ENCODE data around the gene DAGLB.

The DAGLB gene

GRCh38 chr7:6435486-6436384 is 12.0 kb downstream of the DAGLB start:
- no peaks in the 10 kb centered on the region for H3K9me2 ChIP-seq (replicated peaks; ENCODE audit: insufficient read depth, low read length)
- H3K9ac ChIP-seq (ENCODE audit: low read length): peak overlapping the region; percentile 47
- H3F3A ChIP-seq (ENCODE audit: insufficient read depth, low read length): peaks cover 40% of the 10 kb centered on the region
- H3K79me2 ChIP-seq (ENCODE audit: low read length): peaks cover 68% of the 10 kb centered on the region
- TF ChIP-seq EZH2phosphoT487 (IDR thresholded peaks at IDR 0.05; ENCODE audit: low read length) (no peak), EZH2 (optimal IDR thresholded peaks at IDR 0.05; ENCODE audit: low read depth, low read length) (no peak), CTCF (IDR thresholded peaks at IDR 0.05; ENCODE audit: low read length) (peak; percentile 97)
- H3K4me2 ChIP-seq (ENCODE audit: low read depth, low read length): peak overlapping the region; percentile 69
- DNase-seq: peak; percentile 85
- peaks cover 33% of the 10 kb centered on the region for H3K4me1 ChIP-seq (ENCODE audit: low read length)
- H2AFZ ChIP-seq (ENCODE audit: low read length): peak overlapping the region; percentile 59
- no peaks in the 10 kb centered on the region for H4K20me1 ChIP-seq (ENCODE audit: insufficient read depth, low read length)
- H3K27me3 ChIP-seq (replicated peaks; ENCODE audit: insufficient read depth, low read length): no peaks in the 10 kb centered on the region
- peak overlapping the region; percentile 96 for H3K27ac ChIP-seq (ENCODE audit: low read length)
- H3K36me3 ChIP-seq (replicated peaks; ENCODE audit: insufficient read depth, low read length): peaks cover 9% of the 10 kb centered on the region
- no peaks in the 10 kb centered on the region for H3K9me3 ChIP-seq (replicated peaks; ENCODE audit: insufficient read depth, low read length)
- peak overlapping the region; percentile 41 for H3K4me3 ChIP-seq (ENCODE audit: low read length)

GRCh38 chr7:6433784-6434615 is 13.8 kb downstream of the DAGLB start:
- TF ChIP-seq EZH2 (optimal IDR thresholded peaks at IDR 0.05; ENCODE audit: low read depth, low read length): no peak
- no peak for TF ChIP-seq CTCF (IDR thresholded peaks at IDR 0.05; ENCODE audit: low read length)
- TF ChIP-seq EZH2phosphoT487 (IDR thresholded peaks at IDR 0.05; ENCODE audit: low read length): no peak
- Histone ChIP-seq H3K9me2 (replicated peaks; ENCODE audit: insufficient read depth, low read length) (no peaks in the 10 kb centered on the region), H2AFZ (ENCODE audit: low read length) (no peak overlapping the region), H3K9me3 (replicated peaks; ENCODE audit: insufficient read depth, low read length) (no peaks in the 10 kb centered on the region), H3K4me1 (ENCODE audit: low read length) (peaks cover 27% of the 10 kb centered on the region), H3K79me2 (ENCODE audit: low read length) (peaks cover 57% of the 10 kb centered on the region), H3F3A (ENCODE audit: insufficient read depth, low read length) (peaks cover 30% of the 10 kb centered on the region), H3K4me3 (ENCODE audit: low read length) (no peak overlapping the region), H3K27ac (ENCODE audit: low read length) (no peak overlapping the region), H4K20me1 (ENCODE audit: insufficient read depth, low read length) (no peaks in the 10 kb centered on the region), H3K36me3 (replicated peaks; ENCODE audit: insufficient read depth, low read length) (peaks cover 9% of the 10 kb centered on the region), H3K4me2 (ENCODE audit: low read depth, low read length) (no peak overlapping the region), H3K9ac (ENCODE audit: low read length) (no peak overlapping the region), H3K27me3 (replicated peaks; ENCODE audit: insufficient read depth, low read length) (no peaks in the 10 kb centered on the region)
- no peak for DNase-seq

- Histone ChIP-seq H3K9me3 (replicated peaks; ENCODE audit: insufficient read depth, low read length) (no peaks in the 10 kb centered on the region), H3K27ac (ENCODE audit: low read length) (no peak overlapping the region), H3K9me2 (replicated peaks; ENCODE audit: insufficient read depth, low read length) (no peaks in the 10 kb centered on the region), H3K79me2 (ENCODE audit: low read length) (peaks cover 49% of the 10 kb centered on the region), H3K4me3 (ENCODE audit: low read length) (no peak overlapping the region), H4K20me1 (ENCODE audit: insufficient read depth, low read length) (no peaks in the 10 kb centered on the region), H3K9ac (ENCODE audit: low read length) (no peak overlapping the region), H3K27me3 (replicated peaks; ENCODE audit: insufficient read depth, low read length) (no peaks in the 10 kb centered on the region), H3K4me2 (ENCODE audit: low read depth, low read length) (no peak overlapping the region), H2AFZ (ENCODE audit: low read length) (no peak overlapping the region), H3F3A (ENCODE audit: insufficient read depth, low read length) (peaks cover 21% of the 10 kb centered on the region), H3K36me3 (replicated peaks; ENCODE audit: insufficient read depth, low read length) (peaks cover 9% of the 10 kb centered on the region), H3K4me1 (ENCODE audit: low read length) (peaks cover 18% of the 10 kb centered on the region)
- no peak for DNase-seq
- TF ChIP-seq CTCF (IDR thresholded peaks at IDR 0.05; ENCODE audit: low read length) (no peak), EZH2 (optimal IDR thresholded peaks at IDR 0.05; ENCODE audit: low read depth, low read length) (no peak), EZH2phosphoT487 (IDR thresholded peaks at IDR 0.05; ENCODE audit: low read length) (no peak)
Observed at GRCh38 chr7:6432781-6433180, 15.0 kb downstream of the DAGLB start.
